DOHH2 (cell line): Measurements from ENCODE around the gene SPRR2G.
"Not testable (repeated sequence)": the region's sequence is repeated elsewhere in the genome, so short reads cannot be mapped to it uniquely, and the experiment has no call there.

ENCODE experiments used
- H3F3A ChIP-seq: fragments of 200-600 bp; sonication (generic), shearing (Covaris generic); 2 replicates; pipeline ENCODE4 v1.6.0; 2016; ENCODE audit warnings: antibody characterized with exemption, mild to moderate bottlenecking; ENCODE audit not compliant: control insufficient read depth, insufficient read depth
- H3K27ac ChIP-seq: fragments of 200-600 bp; sonication (generic); 2 replicates; pipeline ENCODE4 v1.5.1; 2014; ENCODE audit warnings: low read depth, mild to moderate bottlenecking, low read length, moderate library complexity
- H3K27me3 ChIP-seq: fragments of 200-600 bp; sonication (generic); 2 replicates; pipeline ENCODE4 v1.6.1; 2014; ENCODE audit warnings: mild to moderate bottlenecking, low read length, mixed read lengths; ENCODE audit not compliant: control insufficient read depth
- H3K36me3 ChIP-seq: fragments of 200-600 bp; sonication (generic); 2 replicates; pipeline ENCODE4 v1.6.1; 2014; ENCODE audit warnings: mild to moderate bottlenecking, low read length, moderate library complexity, mixed read lengths; ENCODE audit not compliant: control insufficient read depth
- H3K4me1 ChIP-seq: fragments of 200-600 bp; sonication (generic); 2 replicates; pipeline ENCODE4 v1.6.1; 2014; ENCODE audit warnings: mild to moderate bottlenecking, low read length, mixed read lengths; ENCODE audit not compliant: control insufficient read depth
- H3K4me2 ChIP-seq: fragments of 200-600 bp; sonication (generic); 2 replicates; pipeline ENCODE4 v1.6.0; 2014; ENCODE audit warnings: mild to moderate bottlenecking, low read length, moderate library complexity
- H3K4me3 ChIP-seq: fragments of 200-600 bp; sonication (generic); 2 replicates; pipeline ENCODE4 v1.5.1; 2014; ENCODE audit warnings: mild to moderate bottlenecking, low read length, mixed read lengths
- H3K79me2 ChIP-seq: fragments of 200-600 bp; sonication (generic); 2 replicates; pipeline ENCODE4 v1.6.1; 2014; ENCODE audit warnings: mild to moderate bottlenecking, low read length, mixed read lengths; ENCODE audit not compliant: control insufficient read depth
- H3K9me2 ChIP-seq: fragments of 200-600 bp; sonication (generic); replicated peaks from 2 replicates; pipeline ENCODE4 v1.6.1; 2014; ENCODE audit warnings: mild to moderate bottlenecking, low read length, mixed read lengths; ENCODE audit not compliant: control insufficient read depth
- H3K9me3 ChIP-seq: fragments of 200-600 bp; sonication (generic); 2 replicates; pipeline ENCODE4 v1.6.1; 2014; ENCODE audit warnings: antibody characterized with exemption, low read length, mixed read lengths; ENCODE audit not compliant: control insufficient read depth, insufficient read depth
- H4K20me1 ChIP-seq: fragments of 200-600 bp; sonication (generic); 2 replicates; pipeline ENCODE4 v1.6.0; 2014; ENCODE audit warnings: low read depth, mild to moderate bottlenecking, antibody characterized with exemption, low read length, moderate library complexity; ENCODE audit not compliant: control insufficient read depth, insufficient read depth
- CTCF ChIP-seq: fragments of 200-600 bp; sonication (generic); IDR thresholded peaks from one replicate; pipeline ENCODE4 v1.5.1; 2014; ENCODE audit warnings: antibody characterized with exemption, mild to moderate bottlenecking, low read depth, low read length; ENCODE audit not compliant: poor library complexity, severe bottlenecking
- EZH2phosphoT487 ChIP-seq: fragments of 200-600 bp; sonication (generic); IDR thresholded peaks from 2 replicates; pipeline ENCODE4 v1.6.1; 2017; ENCODE audit warnings: borderline replicate concordance, mild to moderate bottlenecking, antibody characterized with exemption, low read length, moderate library complexity, mixed read lengths

SPRR2G gene

GRCh38 chr1:153119491-153119971 is 31.2 kb downstream of the SPRR2G start:
- Histone ChIP-seq H3F3A (no peaks in the 10 kb centered on the region), H3K9me3 (no peaks in the 10 kb centered on the region), H3K27me3 (0 out of 2 replicates have a peak, but pooled peaks cover 2% of the 10 kb centered on the region), H3K27ac (no peak overlapping the region), H3K36me3 (no peaks in the 10 kb centered on the region), H3K79me2 (no peaks in the 10 kb centered on the region), H3K4me2 (no peak overlapping the region), H4K20me1 (no peaks in the 10 kb centered on the region), H3K4me3 (no peak overlapping the region), H3K9me2 (no peaks in the 10 kb centered on the region; the same call in 1 of the 2 replicates), H3K4me1 (no peaks in the 10 kb centered on the region)
- TF ChIP-seq CTCF (no peak), EZH2phosphoT487 (no peak)

- not testable (repeated sequence) for H3K4me2 ChIP-seq, H3K36me3 ChIP-seq, H3K27ac ChIP-seq, H3K4me1 ChIP-seq, H3F3A ChIP-seq, H3K9me3 ChIP-seq, H3K79me2 ChIP-seq, H3K27me3 ChIP-seq, H4K20me1 ChIP-seq, H3K4me3 ChIP-seq, H3K9me2 ChIP-seq
Measured at GRCh38 chr1:153115264-153115663, 35.4 kb downstream of the SPRR2G start.

GRCh38 chr1:153113416-153113815 is 37.3 kb downstream of the SPRR2G start, which contains the start of gene SPRR2F:
Gene SPRR2F (minus strand): TSS chr1:153113516. CDS start chr1:153112733, 783 bp downstream.
- Histone ChIP-seq H3K4me2 (no peak within 1 kb of the TSS), H3K36me3 (no peaks in the 10 kb centered on the region), H3K4me1 (no peaks in the 10 kb centered on the region), H3K79me2 (no peaks in the 10 kb centered on the region), H3F3A (no peaks in the 10 kb centered on the region), H3K27me3 (0 out of 2 replicates have a peak, but pooled peaks cover 2% of the 10 kb centered on the region), H3K4me3 (no peak within 1 kb of the TSS), H3K9me3 (no peaks in the 10 kb centered on the region), H3K27ac (no peak within 1 kb of the TSS), H3K9me2 (no peaks in the 10 kb centered on the region; the same call in 1 of the 2 replicates), H4K20me1 (no peaks in the 10 kb centered on the region)
- TF ChIP-seq EZH2phosphoT487 (no peak), CTCF (no peak)

GRCh38 chr1:153112454-153112853 is 38.2 kb downstream of the SPRR2G start:
- not testable (repeated sequence) for H3K4me2 ChIP-seq, H3K79me2 ChIP-seq, H4K20me1 ChIP-seq, H3K4me3 ChIP-seq, H3K4me1 ChIP-seq, H3K36me3 ChIP-seq, H3K9me2 ChIP-seq, H3F3A ChIP-seq, H3K9me3 ChIP-seq, H3K27me3 ChIP-seq, H3K27ac ChIP-seq
